Posterior cingulate gyrus (tissue), 11 donors: ENCODE data around the gene ZNF69.
"Not testable (repeated sequence)": the region's sequence is repeated elsewhere in the genome, so short reads cannot be mapped to it uniquely, and the experiment has no call there.

Source experiments
- DNase-seq, 10 donors: peaks; one replicate each; pipeline versions ENCODE4 v3.0.0 to v3.0.0-alpha.2; 2020 to 2021; ENCODE audit warnings: mixed read lengths in 3 of 10
- intact Hi-C: fragments of 100-400 bp; cut with DNase I; formaldehyde crosslinking; loops from one replicate; pipeline ENCODE4 v1.15.1; 2023

ZNF69 gene

GRCh38 chr19:11889901-11890300 lies 2.3 kb downstream of the ZNF69 start:
- DNase-seq, result not testable (repeated sequence)
- intact Hi-C loops, result loop anchor here (5.0 kb wide), 1 partner anchor 93 kb away; the partner anchor contains the start of gene ZNF491

- intact Hi-C loops, result no loop called here
- DNase-seq, result no peak
Measured at GRCh38 chr19:11890634-11891033, 3.1 kb downstream of the ZNF69 start.

GRCh38 chr19:11894851-11895250 lies 7.3 kb downstream of the ZNF69 start:
- no peak for DNase-seq
- intact Hi-C loops, result no loop called here

GRCh38 chr19:11902228-11902627 lies 14.6 kb downstream of the ZNF69 start:
- intact Hi-C loops, result no loop called here
- DNase-seq, result no peak

GRCh38 chr19:11905928-11906327 lies 18.3 kb downstream of the ZNF69 start:
- intact Hi-C loops, result no loop called here

GRCh38 chr19:11911937-11912336 lies 24.4 kb downstream of the ZNF69 start:
- intact Hi-C loops, DNase-seq: not testable (repeated sequence)

More at GRCh38 chr19:11905928-11906327, 18.3 kb downstream of the ZNF69 start:
- no peak for DNase-seq

GRCh38 chr19:11914417-11915051 lies 27.0 kb downstream of the ZNF69 start:
- DNase-seq, intact Hi-C loops: not testable (repeated sequence)

GRCh38 chr19:11921852-11922495 lies 34.4 kb downstream of the ZNF69 start:
- DNase-seq, result no peak
- intact Hi-C loops, result loop anchor here (5.0 kb wide), 2 partner anchors 125 to 140 kb away; partner anchors contain the start of genes ZNF491 and ZNF844

GRCh38 chr19:11924886-11925650 lies 37.5 kb downstream of the ZNF69 start, which contains the start of gene ZNF700:
TSS of gene ZNF700 (plus strand) at chr19:11925107. CDS start at chr19:11925211, 104 bp downstream.
- peak; percentile 89 to 99 (median 96) for DNase-seq
- intact Hi-C loops, result loop anchor here (1.0 to 5.0 kb wide), 5 partner anchors 40 to 216 kb away; partner anchors contain the start of genes ZNF20, ZNF491, ZNF763 and ZNF844

- intact Hi-C loops, result loop anchor here (2.0 kb wide), 2 partner anchors 39 to 215 kb away; partner anchors contain the start of genes ZNF20 and ZNF763
Measured at GRCh38 chr19:11925651-11926187, 38.1 kb downstream of the ZNF69 start.

GRCh38 chr19:11927227-11927626 lies 39.6 kb downstream of the ZNF69 start:
- intact Hi-C loops, result no loop called here
- no peak for DNase-seq

More at GRCh38 chr19:11925651-11926187, 38.1 kb downstream of the ZNF69 start:
- not testable (repeated sequence) for DNase-seq

- intact Hi-C loops, result no loop called here
- no peak for DNase-seq
Measured at GRCh38 chr19:11931051-11931450, 43.5 kb downstream of the ZNF69 start.

GRCh38 chr19:11931513-11931912 lies 43.9 kb downstream of the ZNF69 start:
- intact Hi-C loops, result no loop called here
- DNase-seq, result no peak

- intact Hi-C loops, DNase-seq: not testable (repeated sequence)
Measured at GRCh38 chr19:11935829-11936228, 48.2 kb downstream of the ZNF69 start.

- DNase-seq, intact Hi-C loops: not testable (repeated sequence)
Measured at GRCh38 chr19:11938383-11938782, 50.8 kb downstream of the ZNF69 start.

- intact Hi-C loops, DNase-seq: not testable (repeated sequence)
Measured at GRCh38 chr19:11941361-11941887, 53.8 kb downstream of the ZNF69 start.

- no peak for DNase-seq
- intact Hi-C loops, result no loop called here
Measured at GRCh38 chr19:11942008-11942842, 54.6 kb downstream of the ZNF69 start.

GRCh38 chr19:11942843-11943108 lies 55.2 kb downstream of the ZNF69 start:
- DNase-seq, result no peak
- intact Hi-C loops, result no loop called here

- intact Hi-C loops, result no loop called here
- DNase-seq, result no peak
Measured at GRCh38 chr19:11944656-11945055, 57.1 kb downstream of the ZNF69 start.

GRCh38 chr19:11948646-11949045 lies 61.1 kb downstream of the ZNF69 start:
- DNase-seq, result no peak

More at GRCh38 chr19:11948646-11949045, 61.1 kb downstream of the ZNF69 start:
- intact Hi-C loops, result no loop called here
